Stomach (tissue), 9 donors: Measurements from ENCODE around the gene GSKIP. TPM values are rescaled to one million over a fixed set of nuclear protein-coding genes. Genes with fewer than 3 reads are reported as not detected.
A peak's percentile ranks its signal among the peaks of the same experiment; 100 is the strongest.

Experiments
- DNase-seq, 2 donors: peaks; one replicate each; pipeline versions ENCODE4 v3.0.0 to v3.0.0-alpha.2; 2013 to 2019
- H3K27ac ChIP-seq, 5 donors: fragments of 200-600 bp in 4 of 5; sonication (generic) in 4 of 5; one replicate each; pipeline ENCODE4 v1.5.1; 2013 to 2019; ENCODE audit warnings: mild to moderate bottlenecking in 1 of 5, moderate library complexity in 1 of 5
- H3K27me3 ChIP-seq, 3 donors: fragments of 200-600 bp; sonication (generic); one replicate each; pipeline ENCODE4 v1.5.1; 2017 to 2019; ENCODE audit warnings: mixed run types in 1 of 3
- H3K36me3 ChIP-seq, 4 donors: fragments of 200-600 bp; sonication (generic); 1 replicate in 3 of 4; 2 replicates in 1 of 4; pipeline ENCODE4 v1.5.1; 2016 to 2019
- H3K4me1 ChIP-seq, 4 donors: fragments of 200-600 bp; sonication (generic); one replicate each; pipeline ENCODE4 v1.5.1; 2016 to 2019
- H3K4me3 ChIP-seq, 4 donors: fragments of 200-600 bp; sonication (generic) in 3 of 4; one replicate each; pipeline ENCODE4 v1.5.1; 2016 to 2019; ENCODE audit warnings: mild to moderate bottlenecking in 1 of 4
- H3K9me3 ChIP-seq, 4 donors: fragments of 200-600 bp; sonication (generic); one replicate each; pipeline ENCODE4 v1.5.1; 2016 to 2019
- CTCF ChIP-seq, 7 experiments: fragments of 450-650 bp in 4 of 7; fragments of 200-600 bp in 3 of 7; sonication (generic) in 3 of 7; IDR thresholded peaks; one replicate each; pipeline ENCODE4 v1.5.1; 2016 to 2019; ENCODE audit warnings: antibody characterized with exemption in 7 of 7, control low read depth in 2 of 7, mild to moderate bottlenecking in 1 of 7
- EP300 ChIP-seq: sonication (generic); formaldehyde crosslinking; IDR thresholded peaks from one replicate; pipeline ENCODE4 v1.6.1; 2017; ENCODE audit warnings: antibody characterized with exemption
- POLR2A ChIP-seq, 4 donors: fragments of 450-650 bp; IDR thresholded peaks; one replicate each; pipeline ENCODE4 v1.6.1; 2016; ENCODE audit warnings: antibody characterized with exemption in 4 of 4, control low read depth in 2 of 4, mild to moderate bottlenecking in 1 of 4, moderate library complexity in 1 of 4
- POLR2AphosphoS5 ChIP-seq, 3 donors: sonication (generic); formaldehyde crosslinking; IDR thresholded peaks; one replicate each; pipeline ENCODE4 v1.6.1; 2016; ENCODE audit warnings: antibody characterized with exemption in 3 of 3
- WGBS, 5 donors: extraction: QIAGEN DNeasy Blood & Tissue Kit in 3 of 5; methylation state at CpG; one replicate each; pipeline versions ENCODE4 v1.1.5 to v1.1.7; 2013 to 2018; 5-methylcytosine and 5-hydroxymethylcytosine counted together
- intact Hi-C: fragments of 100-400 bp; cut with DNase I; formaldehyde crosslinking; loops from one replicate; pipeline ENCODE4 v1.15.1; 2023; ENCODE audit warnings: low total_unique reads
- polyA plus RNA-seq, 3 donors: library from polyadenylated mRNA; stranded (reverse); fragments of 200-250 nt; gene quantifications; one replicate each; pipeline ENCODE4 v1.2.3, GENCODE V29; 2013
- total RNA-seq, 5 donors: library from RNA; depleted of rRNA; stranded (reverse); fragments of >200 nt; gene quantifications; one replicate each; pipeline versions ENCODE4 v1.1.0 to v1.2.3, GENCODE V29; 2014 to 2016
- donor health status: healthy with polysubstance abuse.
- donor health status: Bipolar disorder and iron deficiency.
- donor health status: healthy.

GSKIP gene
- total and polyA plus RNA-seq, 8 donors: 3.8 to 93.9 (median 12.1) TPM

- Histone ChIP-seq H3K4me3 (no peak overlapping the region), H3K27me3 (no peaks in the 10 kb centered on the region), H3K27ac (no peak overlapping the region), H3K4me1 (peaks cover 0 to 31% (median 11%) of the 10 kb centered on the region in 4 donors), H3K36me3 (peaks cover 0 to 5% (median 1%) of the 10 kb centered on the region in 4 donors), H3K9me3 (no peaks in the 10 kb centered on the region)
- TF ChIP-seq CTCF (IDR thresholded peaks at IDR 0.05) (no peak), EP300 (no peak), POLR2A (IDR thresholded peaks at IDR 0.05) (no peak), POLR2AphosphoS5 (IDR thresholded peaks at IDR 0.05) (no peak)
- DNase-seq: no peak
- intact Hi-C loops: no loop called here
- WGBS, 5 donors: 95 to 97% (median 96%) methylated on average over 4 of the region's 4 CpGs
Measured at GRCh38 chr14:96354246-96354645, 9.1 kb upstream of the GSKIP start.

GRCh38 chr14:96357216-96357615 is 6.1 kb upstream of the GSKIP start:
- no peak overlapping the region for H3K4me3 ChIP-seq
- no peak for DNase-seq
- intact Hi-C loops: loop anchor here (5.0 kb wide), 1 partner anchor 40 kb away; no protein-coding TSS in a partner anchor
- peaks cover 12 to 42% (median 30%) of the 10 kb centered on the region in 4 donors for H3K4me1 ChIP-seq
- WGBS, 5 donors: 82 to 90% (median 86%) methylated on average over 3 of the region's 3 CpGs
- TF ChIP-seq POLR2AphosphoS5 (IDR thresholded peaks at IDR 0.05): no peak
- no peak for TF ChIP-seq POLR2A (IDR thresholded peaks at IDR 0.05)
- no peak for TF ChIP-seq EP300
- peak in 1 of 7 experiments; percentile 17 for TF ChIP-seq CTCF (IDR thresholded peaks at IDR 0.05)
- peaks cover 0 to 5% (median 1%) of the 10 kb centered on the region in 4 donors for H3K36me3 ChIP-seq
- H3K27ac ChIP-seq: no peak overlapping the region
- H3K27me3 ChIP-seq: no peaks in the 10 kb centered on the region
- no peaks in the 10 kb centered on the region for H3K9me3 ChIP-seq

- intact Hi-C loops: loop anchor here (5.0 kb wide), 1 partner anchor 37 kb away; no protein-coding TSS in a partner anchor
- Histone ChIP-seq H3K9me3 (no peaks in the 10 kb centered on the region), H3K27me3 (no peaks in the 10 kb centered on the region), H3K4me3 (no peak overlapping the region), H3K27ac (no peak overlapping the region), H3K4me1 (peaks cover 22 to 47% (median 36%) of the 10 kb centered on the region in 4 donors), H3K36me3 (peaks cover 0 to 5% (median 0%) of the 10 kb centered on the region in 4 donors)
- no peak for DNase-seq
- TF ChIP-seq POLR2AphosphoS5 (IDR thresholded peaks at IDR 0.05) (no peak), EP300 (no peak), CTCF (IDR thresholded peaks at IDR 0.05) (no peak), POLR2A (IDR thresholded peaks at IDR 0.05) (no peak)
Measured at GRCh38 chr14:96359959-96360358, 3.4 kb upstream of the GSKIP start.

GRCh38 chr14:96362071-96362964 is 1.0 kb upstream of the GSKIP start:
- Histone ChIP-seq H3K9me3 (no peaks in the 10 kb centered on the region), H3K27me3 (no peaks in the 10 kb centered on the region), H3K4me1 (peaks cover 24 to 63% (median 45%) of the 10 kb centered on the region in 4 donors), H3K4me3 (peak overlapping the region; percentile 75 to 99 (median 96)), H3K36me3 (peaks cover 0 to 5% (median 0%) of the 10 kb centered on the region in 4 donors), H3K27ac (peak overlapping the region; percentile 92 to 98 (median 95))
- intact Hi-C loops: no loop called here
- DNase-seq: peak; percentile 44 to 86
- 1% methylated on average over 23 to 27 of the region's 27 CpGs for WGBS, 5 donors
- peak in 2 of 3 donors; percentile 51 to 81 for TF ChIP-seq POLR2AphosphoS5 (IDR thresholded peaks at IDR 0.05)
- no peak for TF ChIP-seq POLR2A (IDR thresholded peaks at IDR 0.05)
